GM12891 (cell line): ENCODE results near the gene LACTB.

ENCODE experiments used
- PAX5 ChIP-seq: IDR thresholded peaks from 2 replicates; pipeline ENCODE4 v1.6.1; 2011; ENCODE audit warnings: low read length, moderate library complexity, mild to moderate bottlenecking; ENCODE audit not compliant: insufficient read depth, severe bottlenecking
- POLR2A ChIP-seq: IDR thresholded peaks from 2 replicates; pipeline ENCODE4 v1.6.1; 2011; ENCODE audit warnings: low read depth, low read length, control low read depth
- SPI1 ChIP-seq: IDR thresholded peaks from 2 replicates; pipeline ENCODE4 v1.6.1; 2011; ENCODE audit warnings: low read depth, low read length, control low read depth
- TAF1 ChIP-seq: IDR thresholded peaks from 2 replicates; pipeline ENCODE4 v1.6.1; 2011; ENCODE audit warnings: low read depth, low read length, control low read depth

DNA sequence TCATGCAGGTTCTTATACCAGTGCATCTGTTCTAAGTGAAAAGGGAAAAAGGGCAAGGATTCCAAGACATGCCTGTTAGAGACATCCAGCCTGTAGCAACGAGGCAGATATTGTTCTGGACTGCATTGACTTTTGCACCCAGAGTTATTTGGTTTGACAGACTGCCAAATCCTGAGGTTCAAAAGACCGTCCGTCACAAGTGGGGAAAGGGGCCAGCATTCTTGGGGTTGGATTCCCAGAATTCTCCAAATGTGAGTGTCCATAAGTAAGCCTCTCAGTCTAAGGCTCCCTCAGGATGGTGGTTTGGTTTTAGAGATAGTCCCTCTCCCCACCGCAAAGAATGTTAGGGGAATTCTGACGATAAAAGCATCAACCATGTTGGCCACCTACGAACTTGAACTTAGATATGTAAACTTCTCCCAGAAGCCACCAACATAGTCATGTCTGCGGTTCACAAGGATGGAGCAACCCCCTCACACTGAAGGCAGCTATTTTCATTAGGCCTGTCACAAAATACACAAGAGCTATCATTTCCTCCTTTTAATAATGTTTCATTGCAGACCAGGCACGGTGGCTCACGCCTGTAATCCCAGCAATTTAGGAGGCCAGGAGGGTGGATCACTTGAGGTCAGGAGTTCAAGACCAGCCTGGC, 13.6 kb upstream of the LACTB start:
- TF ChIP-seq POLR2A (no peak), SPI1 (no peak), TAF1 (no peak), PAX5 (no peak)
